Peyer's patch (tissue), 4 donors: ENCODE data around the gene FANCD2OS. TPM values are rescaled to one million over a fixed set of nuclear protein-coding genes. Genes with fewer than 3 reads are reported as not detected.

Source experiments
- DNase-seq, 3 donors: peaks; one replicate each; pipeline ENCODE4 v3.0.0-alpha.2; 2017 to 2019
- H3K27ac ChIP-seq, 4 donors: fragments of 200-600 bp; sonication (generic); one replicate each; pipeline ENCODE4 v1.5.1; 2016 to 2019
- H3K27me3 ChIP-seq, 2 donors: fragments of 200-600 bp; sonication (generic); one replicate each; pipeline ENCODE4 v1.5.1; 2019
- H3K36me3 ChIP-seq, 3 donors: fragments of 200-600 bp; sonication (generic); one replicate each; pipeline ENCODE4 v1.5.1; 2016 to 2019
- H3K4me1 ChIP-seq, 4 donors: fragments of 200-600 bp; sonication (generic); one replicate each; pipeline ENCODE4 v1.5.1; 2016 to 2019
- H3K4me3 ChIP-seq, 4 donors: fragments of 200-600 bp; sonication (generic); 1 replicate in 3 of 4; 2 replicates in 1 of 4; pipeline ENCODE4 v1.5.1; 2016 to 2019; ENCODE audit warnings: mild to moderate bottlenecking in 1 of 4
- H3K9me3 ChIP-seq, 4 donors: fragments of 200-600 bp; sonication (generic); one replicate each; pipeline ENCODE4 v1.5.1; 2016 to 2019; ENCODE audit warnings: mild to moderate bottlenecking in 1 of 4
- POLR2A ChIP-seq, 2 donors: fragments of 450-650 bp; IDR thresholded peaks; one replicate each; pipeline ENCODE4 v1.5.1; 2017; ENCODE audit warnings: antibody characterized with exemption in 2 of 2, mild to moderate bottlenecking in 2 of 2, moderate library complexity in 2 of 2
- total RNA-seq, 4 donors: library from RNA; depleted of rRNA; stranded (reverse); fragments of >200 nt; gene quantifications; one replicate each; pipeline ENCODE4 v1.1.0, GENCODE V29; 2016
- TF ChIP-seq, protein P1 (sequence below), 6 experiments: fragments of 450-650 bp in 4 of 6; fragments of 200-600 bp in 2 of 6; sonication (generic) in 1 of 6; IDR thresholded peaks; one replicate each; pipeline ENCODE4 v1.5.1; 2017 to 2019; ENCODE audit warnings: antibody characterized with exemption in 6 of 6, mild to moderate bottlenecking in 3 of 6, moderate library complexity in 1 of 6

The FANCD2OS gene
- total RNA-seq, 4 donors from 2014 or later: not detected

DNA sequence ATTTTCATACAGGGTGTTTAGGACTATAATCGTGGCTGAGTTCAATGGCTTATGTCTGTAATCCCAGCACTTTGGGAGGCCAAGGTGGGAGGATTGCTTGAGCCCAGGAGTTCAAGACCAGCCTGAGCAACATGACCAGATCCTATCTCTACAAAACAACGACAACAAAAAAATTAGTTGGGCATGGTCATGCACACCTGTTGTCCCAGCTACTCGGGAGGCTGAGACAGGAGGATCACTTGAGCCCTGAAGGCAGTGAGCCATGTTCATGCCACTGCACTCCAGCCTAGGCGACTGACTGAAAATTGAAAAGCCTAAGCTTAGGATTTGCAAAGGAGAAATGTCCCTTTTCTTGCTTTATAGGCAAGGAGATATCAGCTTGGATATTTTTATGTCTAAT is 8.9 kb upstream of the FANCD2OS start:
- Histone ChIP-seq H3K4me3 (peak overlapping the region in 1 of 4 donors; percentile 90), H3K27me3 (no peaks in the 10 kb centered on the region), H3K27ac (no peak overlapping the region), H3K4me1 (peaks cover 0 to 18% (median 3%) of the 10 kb centered on the region in 4 donors), H3K9me3 (no peaks in the 10 kb centered on the region), H3K36me3 (no peaks in the 10 kb centered on the region)
- TF ChIP-seq, protein P1, sequence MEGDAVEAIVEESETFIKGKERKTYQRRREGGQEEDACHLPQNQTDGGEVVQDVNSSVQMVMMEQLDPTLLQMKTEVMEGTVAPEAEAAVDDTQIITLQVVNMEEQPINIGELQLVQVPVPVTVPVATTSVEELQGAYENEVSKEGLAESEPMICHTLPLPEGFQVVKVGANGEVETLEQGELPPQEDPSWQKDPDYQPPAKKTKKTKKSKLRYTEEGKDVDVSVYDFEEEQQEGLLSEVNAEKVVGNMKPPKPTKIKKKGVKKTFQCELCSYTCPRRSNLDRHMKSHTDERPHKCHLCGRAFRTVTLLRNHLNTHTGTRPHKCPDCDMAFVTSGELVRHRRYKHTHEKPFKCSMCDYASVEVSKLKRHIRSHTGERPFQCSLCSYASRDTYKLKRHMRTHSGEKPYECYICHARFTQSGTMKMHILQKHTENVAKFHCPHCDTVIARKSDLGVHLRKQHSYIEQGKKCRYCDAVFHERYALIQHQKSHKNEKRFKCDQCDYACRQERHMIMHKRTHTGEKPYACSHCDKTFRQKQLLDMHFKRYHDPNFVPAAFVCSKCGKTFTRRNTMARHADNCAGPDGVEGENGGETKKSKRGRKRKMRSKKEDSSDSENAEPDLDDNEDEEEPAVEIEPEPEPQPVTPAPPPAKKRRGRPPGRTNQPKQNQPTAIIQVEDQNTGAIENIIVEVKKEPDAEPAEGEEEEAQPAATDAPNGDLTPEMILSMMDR (IDR thresholded peaks at IDR 0.05): no peak
- TF ChIP-seq POLR2A (IDR thresholded peaks at IDR 0.05): no peak
- DNase-seq: no peak

- no peaks in the 10 kb centered on the region for H3K27me3 ChIP-seq
- peaks cover 0 to 18% (median 3%) of the 10 kb centered on the region in 4 donors for H3K4me1 ChIP-seq
- no peak for TF ChIP-seq POLR2A (IDR thresholded peaks at IDR 0.05)
- TF ChIP-seq, protein P1 (IDR thresholded peaks at IDR 0.05): no peak
- H3K36me3 ChIP-seq: no peaks in the 10 kb centered on the region
- no peaks in the 10 kb centered on the region for H3K9me3 ChIP-seq
- no peak for DNase-seq
- peak overlapping the region; percentile 69 to 91 (median 82) for H3K4me3 ChIP-seq
- H3K27ac ChIP-seq: peak overlapping the region; percentile 75 to 84 (median 81)
Measured at GRCh38 chr3:10116138-10116460, 8.0 kb upstream of the FANCD2OS start.

GRCh38 chr3:10115326-10116137 is 7.5 kb upstream of the FANCD2OS start, which contains the start of gene BRK1:
Gene BRK1, plus strand, starts transcription at chr3:10115675. Its CDS starts 27 bp downstream, at chr3:10115702.
- Histone ChIP-seq H3K36me3 (no peaks in the 10 kb centered on the region), H3K4me1 (peaks cover 0 to 18% (median 3%) of the 10 kb centered on the region in 4 donors), H3K27ac (peak within 1 kb of the TSS; percentile 75 to 84 (median 81)), H3K9me3 (no peaks in the 10 kb centered on the region), H3K4me3 (peak within 1 kb of the TSS; percentile 69 to 91 (median 82)), H3K27me3 (no peaks in the 10 kb centered on the region)
- TF ChIP-seq, protein P1 (IDR thresholded peaks at IDR 0.05): no peak
- TF ChIP-seq POLR2A (IDR thresholded peaks at IDR 0.05): peak; percentile 84 to 96
- peak; percentile 93 to 98 (median 97) for DNase-seq

DNA sequence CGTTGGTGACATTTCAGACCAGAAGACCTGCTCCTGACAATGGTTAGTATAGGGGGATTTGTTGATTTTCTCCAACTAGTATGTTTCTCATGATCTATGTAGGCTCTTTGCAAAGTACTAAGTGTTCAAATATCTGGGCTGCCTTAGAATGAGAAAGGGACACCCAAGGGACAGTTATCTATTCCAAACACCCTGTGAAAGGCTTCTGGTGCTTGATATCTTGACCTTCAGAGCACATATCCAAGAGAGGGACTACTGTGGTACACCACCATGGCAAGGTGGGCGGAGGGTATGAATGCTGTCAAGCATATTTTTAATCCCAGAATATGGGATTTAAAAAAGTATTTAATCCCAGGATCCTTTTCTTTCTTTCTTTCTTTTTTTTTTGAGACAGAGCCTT is 1.1 kb downstream of the FANCD2OS start:
- H3K9me3 ChIP-seq: no peaks in the 10 kb centered on the region
- no peaks in the 10 kb centered on the region for H3K4me1 ChIP-seq
- TF ChIP-seq POLR2A (IDR thresholded peaks at IDR 0.05): no peak
- TF ChIP-seq, protein P1 (IDR thresholded peaks at IDR 0.05): no peak
- H3K36me3 ChIP-seq: no peaks in the 10 kb centered on the region
- no peak overlapping the region for H3K27ac ChIP-seq
- H3K27me3 ChIP-seq: no peaks in the 10 kb centered on the region
- no peak overlapping the region for H3K4me3 ChIP-seq
- no peak for DNase-seq

GRCh38 chr3:10099041-10099440 is 9.0 kb downstream of the FANCD2OS start:
- TF ChIP-seq POLR2A (IDR thresholded peaks at IDR 0.05): no peak
- TF ChIP-seq, protein P1 (IDR thresholded peaks at IDR 0.05): no peak

More at GRCh38 chr3:10099041-10099440, 9.0 kb downstream of the FANCD2OS start:
- Histone ChIP-seq H3K27ac (no peak overlapping the region), H3K4me3 (no peak overlapping the region), H3K9me3 (no peaks in the 10 kb centered on the region), H3K4me1 (no peaks in the 10 kb centered on the region), H3K27me3 (no peaks in the 10 kb centered on the region), H3K36me3 (no peaks in the 10 kb centered on the region)
- DNase-seq: no peak
